Adrenal gland (tissue), 12 donors: ENCODE measurements around the gene FAM43A. TPM values are rescaled to one million over a fixed set of nuclear protein-coding genes. Genes with fewer than 3 reads are reported as not detected.

Experiments used
- DNase-seq, 7 donors: peaks; one replicate each; pipeline ENCODE4 v3.0.0-alpha.2; 2019 to 2020
- H3K27ac ChIP-seq, 5 donors: fragments of 200-600 bp; sonication (generic) in 4 of 5; 1 replicate in 3 of 5; 2 replicates in 2 of 5; pipeline versions ENCODE4 v1.5.1 to v1.8.0; 2016 to 2020; ENCODE audit warnings: mild to moderate bottlenecking in 1 of 5
- H3K27me3 ChIP-seq: fragments of 200-600 bp; 2 replicates; pipeline ENCODE4 v1.8.0; 2021
- H3K36me3 ChIP-seq, 2 donors: fragments of 200-600 bp; replicated peaks in 1 of 2; 1 replicate in 1 of 2; 2 replicates in 1 of 2; pipeline versions ENCODE4 v1.5.1 to v1.8.0; 2018 to 2022
- H3K4me1 ChIP-seq, 2 donors: fragments of 200-600 bp; replicated peaks in 1 of 2; 1 replicate in 1 of 2; 2 replicates in 1 of 2; pipeline versions ENCODE4 v1.5.1 to v1.8.0; 2018 to 2021
- H3K4me3 ChIP-seq, 4 donors: fragments of 200-600 bp; sonication (generic) in 3 of 4; one replicate each; pipeline ENCODE4 v1.5.1; 2016 to 2018
- H3K9me3 ChIP-seq, 3 donors: fragments of 200-600 bp; sonication (generic) in 1 of 3; replicated peaks in 1 of 3; 1 replicate in 2 of 3; 2 replicates in 1 of 3; pipeline versions ENCODE4 v1.5.1 to v1.8.0; 2016 to 2021
- POLR2A ChIP-seq, 2 donors: fragments of 450-650 bp; IDR thresholded peaks; one replicate each; pipeline ENCODE4 v1.6.1; 2017; ENCODE audit warnings: antibody characterized with exemption in 2 of 2, mild to moderate bottlenecking in 2 of 2, moderate library complexity in 1 of 2
- WGBS, 4 donors: extraction: QIAGEN DNeasy Blood & Tissue Kit in 2 of 4; methylation state at CpG; one replicate each; pipeline versions ENCODE4 v1.1.5 to v1.1.7; 2013 to 2017; 5-methylcytosine and 5-hydroxymethylcytosine counted together
- intact Hi-C, 2 donors: fragments of 100-400 bp; cut with DNase I; formaldehyde crosslinking; loops; one replicate each; pipeline versions ENCODE4 v1.14.1 to v1.15.0; 2022 to 2023
- polyA plus RNA-seq, 3 donors: library from polyadenylated mRNA; stranded (reverse); fragments of 200-250 nt in 2 of 3; fragments of 350-450 nt in 1 of 3; fragmentation: Illumina TruSeq in 1 of 3; extraction: RNeasy Lipid Tissue Mini Kit (QIAGEN cat#74804) in 1 of 3; gene quantifications; one replicate each; pipeline ENCODE4 v1.2.3, GENCODE V29; 2013 to 2014
- total RNA-seq, 9 donors: library from RNA; depleted of rRNA in 4 of 9; stranded (reverse); fragments of >200 nt in 4 of 9; fragments of 120-200 nt in 1 of 9; fragmentation: NEBNext Ultra II Directional in 1 of 9; extraction: Animal tissue kit (Norgen Biotek cat#: 25700) in 1 of 9; gene quantifications; one replicate each; pipeline versions ENCODE4 v1.1.0 to v1.2.4, GENCODE V29; 2013 to 2023
- TF ChIP-seq, protein P1 (sequence below), 6 experiments: fragments of 450-650 bp in 4 of 6; fragments of 200-600 bp in 2 of 6; sonication (generic) in 1 of 6; IDR thresholded peaks; 1 replicate in 5 of 6; 2 replicates in 1 of 6; pipeline versions ENCODE4 v1.5.1 to v1.8.0; 2016 to 2021; ENCODE audit warnings: antibody characterized with exemption in 6 of 6, mild to moderate bottlenecking in 2 of 6, moderate library complexity in 1 of 6
- donor health status: healthy with polysubstance abuse.
- donor health status: Bipolar disorder and iron deficiency.
- donor health status: DM: yes; HTN: yes; CAD: no.
- donor health status: DM: no; HTN: no; CAD: no.
- donor health status: DM: no; HTN: no; CAD: no.
- donor health status: DM: yes; HTN: yes; CAD: no.

FAM43A gene
- total and polyA plus RNA-seq, 12 donors, result 0.99 to 18.7 (median 7.3) TPM

DNA sequence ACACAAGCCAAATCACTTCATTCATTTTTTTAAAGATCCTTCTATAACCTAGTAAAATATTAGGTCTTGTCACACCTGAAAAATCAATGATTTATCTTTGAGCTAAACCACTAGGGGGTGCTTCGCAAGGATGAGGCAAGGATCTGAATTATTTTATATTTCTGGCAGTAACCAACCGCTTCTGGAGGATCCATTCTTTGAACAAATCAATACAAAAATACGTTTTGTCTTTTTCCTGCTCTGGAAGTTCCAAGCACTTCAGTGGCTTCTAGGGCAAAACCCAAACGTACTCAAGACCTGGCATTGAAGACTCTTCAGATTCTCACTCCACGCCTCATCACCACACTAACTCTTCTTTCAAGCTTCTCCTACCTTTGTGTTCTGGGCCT is 14.2 kb upstream of the FAM43A start:
- peak overlapping the region; percentile 51 to 96 (median 85) for H3K27ac ChIP-seq
- DNase-seq, result no peak
- no peaks in the 10 kb centered on the region for H3K27me3 ChIP-seq
- peaks cover 3 to 17% of the 10 kb centered on the region in 2 donors for H3K4me1 ChIP-seq
- peaks cover 0 to 3% of the 10 kb centered on the region in 2 donors for H3K36me3 ChIP-seq
- intact Hi-C loops, result no loop called here
- WGBS, 4 donors, result 0 to 1% (median 0%) methylated on average over 5 of the region's 5 CpGs
- peak overlapping the region; percentile 64 to 100 (median 88) for H3K4me3 ChIP-seq
- no peak for TF ChIP-seq POLR2A (IDR thresholded peaks at IDR 0.05)
- TF ChIP-seq, protein P1, sequence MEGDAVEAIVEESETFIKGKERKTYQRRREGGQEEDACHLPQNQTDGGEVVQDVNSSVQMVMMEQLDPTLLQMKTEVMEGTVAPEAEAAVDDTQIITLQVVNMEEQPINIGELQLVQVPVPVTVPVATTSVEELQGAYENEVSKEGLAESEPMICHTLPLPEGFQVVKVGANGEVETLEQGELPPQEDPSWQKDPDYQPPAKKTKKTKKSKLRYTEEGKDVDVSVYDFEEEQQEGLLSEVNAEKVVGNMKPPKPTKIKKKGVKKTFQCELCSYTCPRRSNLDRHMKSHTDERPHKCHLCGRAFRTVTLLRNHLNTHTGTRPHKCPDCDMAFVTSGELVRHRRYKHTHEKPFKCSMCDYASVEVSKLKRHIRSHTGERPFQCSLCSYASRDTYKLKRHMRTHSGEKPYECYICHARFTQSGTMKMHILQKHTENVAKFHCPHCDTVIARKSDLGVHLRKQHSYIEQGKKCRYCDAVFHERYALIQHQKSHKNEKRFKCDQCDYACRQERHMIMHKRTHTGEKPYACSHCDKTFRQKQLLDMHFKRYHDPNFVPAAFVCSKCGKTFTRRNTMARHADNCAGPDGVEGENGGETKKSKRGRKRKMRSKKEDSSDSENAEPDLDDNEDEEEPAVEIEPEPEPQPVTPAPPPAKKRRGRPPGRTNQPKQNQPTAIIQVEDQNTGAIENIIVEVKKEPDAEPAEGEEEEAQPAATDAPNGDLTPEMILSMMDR (IDR thresholded peaks at IDR 0.05), result peak; percentile 24 to 60 (median 54)
- no peaks in the 10 kb centered on the region for H3K9me3 ChIP-seq

DNA sequence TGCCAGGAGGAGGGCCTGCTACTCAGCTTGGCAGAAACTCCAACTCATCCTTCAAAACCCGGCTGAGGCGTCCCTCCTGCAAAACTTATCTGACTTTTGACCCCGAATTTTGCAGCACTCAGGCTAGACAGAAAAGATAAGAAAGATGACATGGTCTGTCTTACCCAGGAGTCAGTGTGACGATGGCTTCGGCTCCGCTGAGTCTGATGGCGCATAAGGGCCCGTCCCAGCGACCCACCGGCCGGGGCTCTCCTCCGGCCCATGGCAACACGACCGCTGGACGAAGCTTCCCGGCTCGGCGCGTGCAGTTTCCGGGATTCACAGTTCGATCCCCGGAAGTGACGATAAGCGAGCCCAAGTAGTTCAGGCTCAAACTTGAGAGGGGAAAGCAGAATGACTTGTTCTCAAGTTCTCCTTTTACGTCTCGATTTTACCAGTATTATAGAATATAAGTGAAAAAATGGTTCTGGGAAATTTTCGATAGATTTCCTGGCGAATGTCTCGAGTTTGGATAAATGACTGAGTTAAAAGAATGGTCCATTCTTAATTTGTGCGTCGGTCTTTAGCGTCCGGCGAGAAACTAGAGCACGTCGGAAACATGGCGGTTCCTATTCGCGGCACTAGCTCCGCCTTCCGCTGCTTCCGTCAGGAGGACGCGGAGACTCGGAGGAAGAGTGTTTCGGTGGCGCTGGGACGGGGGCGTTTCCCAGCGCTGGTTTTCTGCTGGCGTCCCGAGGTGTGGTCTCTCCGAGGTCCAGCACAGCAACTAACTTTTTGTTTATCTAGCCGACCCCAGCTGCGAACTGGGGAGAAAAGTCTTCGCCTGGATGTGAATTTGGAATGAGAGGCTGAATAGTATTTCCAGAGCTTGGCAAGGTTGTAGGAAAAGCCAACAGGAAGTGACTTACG is 13.5 kb upstream of the FAM43A start, which contains the start of gene LSG1:
Gene LSG1 (minus strand): TSS at position 292 of the 909 bp plus-strand sequence. CDS start 29 bp downstream, at position 263.
- no peaks in the 10 kb centered on the region for H3K36me3 ChIP-seq
- peak within 1 kb of the TSS; percentile 64 to 100 (median 88) for H3K4me3 ChIP-seq
- H3K4me1 ChIP-seq, result peaks cover 3 to 17% of the 10 kb centered on the region in 2 donors
- intact Hi-C loops, result no loop called here
- peak within 1 kb of the TSS; percentile 51 to 96 (median 85) for H3K27ac ChIP-seq
- no peaks in the 10 kb centered on the region for H3K27me3 ChIP-seq
- peak; percentile 89 to 96 (median 92) for DNase-seq
- 0 to 1% (median 0%) methylated on average over 43 to 57 of the region's 57 CpGs for WGBS, 4 donors
- no peaks in the 10 kb centered on the region for H3K9me3 ChIP-seq
- TF ChIP-seq POLR2A (IDR thresholded peaks at IDR 0.05), result peak; percentile 3 to 57
- TF ChIP-seq, protein P1 (IDR thresholded peaks at IDR 0.05), result peak in 1 of 6 experiments; percentile 12

DNA sequence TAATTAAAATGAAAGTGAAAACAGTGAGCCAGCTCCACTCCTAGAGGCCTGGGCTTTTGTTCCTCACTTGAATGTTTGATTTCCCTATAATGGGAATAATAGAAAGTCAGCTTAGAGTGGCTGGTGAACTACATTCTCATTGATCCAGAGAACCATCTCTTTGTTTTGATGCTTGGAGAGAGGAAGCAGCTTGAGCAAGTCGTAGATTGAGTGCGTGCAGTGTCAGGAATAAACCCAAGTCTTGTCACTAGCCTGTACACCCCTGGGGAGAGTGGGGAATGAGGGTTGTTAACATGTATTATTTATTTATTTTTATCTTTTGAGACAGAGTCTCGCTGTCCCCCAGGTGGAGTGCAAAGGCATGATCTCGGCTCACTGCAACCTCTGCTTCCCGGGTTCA is 12.8 kb upstream of the FAM43A start:
- Histone ChIP-seq H3K4me3 (peak overlapping the region in 2 of 4 donors; percentile 81 to 96), H3K9me3 (no peaks in the 10 kb centered on the region), H3K4me1 (peaks cover 3 to 17% of the 10 kb centered on the region in 2 donors), H3K27ac (peak overlapping the region; percentile 51 to 96 (median 85)), H3K27me3 (no peaks in the 10 kb centered on the region), H3K36me3 (no peaks in the 10 kb centered on the region)
- 23 to 38% (median 29%) methylated on average over 5 of the region's 5 CpGs for WGBS, 4 donors
- TF ChIP-seq, protein P1 (IDR thresholded peaks at IDR 0.05), result no peak
- no peak for TF ChIP-seq POLR2A (IDR thresholded peaks at IDR 0.05)
- intact Hi-C loops, result no loop called here
- DNase-seq, result no peak

DNA sequence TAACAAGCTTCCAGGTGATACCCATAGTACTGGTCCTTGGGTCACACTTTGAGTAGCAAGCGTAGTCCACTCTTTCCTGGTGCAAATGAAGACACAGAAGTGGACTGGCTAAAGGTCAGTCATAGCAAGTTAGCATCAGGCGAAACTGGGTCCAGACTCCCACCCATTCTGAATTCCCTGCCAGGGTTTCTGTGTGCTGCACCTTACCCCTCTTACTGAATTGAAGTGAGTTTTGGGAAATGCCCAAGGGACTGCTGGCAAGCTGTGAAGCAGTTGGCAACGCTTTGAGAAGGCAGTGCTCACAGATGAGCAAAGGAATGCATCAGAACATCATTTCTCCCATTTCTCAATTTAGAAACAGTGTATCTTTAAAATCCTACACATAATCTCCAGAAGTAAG is 11.9 kb upstream of the FAM43A start:
- no peak overlapping the region for H3K4me3 ChIP-seq
- DNase-seq, result no peak
- H3K36me3 ChIP-seq, result no peaks in the 10 kb centered on the region
- TF ChIP-seq, protein P1 (IDR thresholded peaks at IDR 0.05), result no peak
- intact Hi-C loops, result no loop called here
- no peak overlapping the region for H3K27ac ChIP-seq
- peaks cover 3 to 17% of the 10 kb centered on the region in 2 donors for H3K4me1 ChIP-seq
- 72 to 81% (median 75%) methylated on average over 3 of the region's 3 CpGs for WGBS, 4 donors
- H3K9me3 ChIP-seq, result no peaks in the 10 kb centered on the region
- no peaks in the 10 kb centered on the region for H3K27me3 ChIP-seq
